NOMO-1 treated with DMSO at 0.1 percent for 48 hours (cell line): ENCODE results near the gene REC114.

ENCODE experiments used
- DNase-seq: peaks from one replicate; lab custom pipeline; 2025; ENCODE audit not compliant: unreplicated experiment; lab: John Stamatoyannopoulos, UW

Gene REC114

GRCh38 chr15:73601451-73602445 is 158.8 kb downstream of the REC114 start:
- DNase-seq, result peak; percentile 41

GRCh38 chr15:73602446-73602843 is 159.5 kb downstream of the REC114 start:
- DNase-seq, result peak; percentile 28

DNA sequence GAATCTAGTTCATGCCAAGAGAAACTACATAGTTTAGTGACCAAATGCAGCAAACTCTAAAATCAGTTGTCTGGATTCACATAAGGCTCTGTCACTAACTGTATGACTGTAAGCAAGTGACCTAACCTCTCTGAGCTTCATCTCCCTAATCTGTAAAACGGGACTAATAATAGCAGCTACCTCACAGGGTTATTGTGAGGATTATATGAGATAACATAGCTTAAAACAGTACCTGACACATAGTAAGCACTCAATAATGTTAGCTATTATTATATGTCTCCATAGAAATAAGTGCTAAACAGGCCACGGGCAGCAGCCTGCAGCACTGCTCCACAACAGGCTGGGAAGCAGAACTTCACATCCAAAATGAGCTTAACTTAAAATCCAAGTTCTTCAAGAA is 160.0 kb downstream of the REC114 start:
- DNase-seq, result no peak

- no peak for DNase-seq
Measured at GRCh38 chr15:73604477-73604876, 161.5 kb downstream of the REC114 start.

- DNase-seq, result no peak
Measured at GRCh38 chr15:73605759-73606436, 162.9 kb downstream of the REC114 start.

- DNase-seq, result peak; percentile 40
Measured at GRCh38 chr15:73607405-73607804, 164.4 kb downstream of the REC114 start.

- no peak for DNase-seq
Measured at GRCh38 chr15:73607843-73608242, 164.9 kb downstream of the REC114 start.

DNA sequence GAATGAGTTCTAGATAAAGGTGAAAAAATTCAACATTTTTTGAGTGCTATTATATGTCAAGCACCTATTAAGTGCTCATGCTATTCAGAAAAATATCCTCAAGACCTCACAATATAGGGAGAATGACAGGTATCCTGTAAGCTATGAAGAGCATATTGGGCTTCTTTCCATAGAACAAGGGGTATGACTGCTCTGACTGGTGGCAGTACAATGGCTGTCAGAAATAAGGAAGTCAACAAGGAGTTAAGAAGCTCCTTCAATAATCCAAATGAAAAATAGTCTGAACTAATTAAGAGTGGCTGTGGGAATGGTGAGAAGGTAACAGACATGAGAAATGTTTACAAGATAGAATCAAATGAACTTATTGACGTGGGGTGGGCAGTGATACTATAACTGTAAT is 165.5 kb downstream of the REC114 start:
- DNase-seq, result no peak

- DNase-seq, result no peak
Measured at GRCh38 chr15:73608941-73609340, 166.0 kb downstream of the REC114 start.
